Posterior vena cava (tissue), 2 donors: ENCODE measurements around the gene PTBP3. TPM values are rescaled to one million over a fixed set of nuclear protein-coding genes. Genes with fewer than 3 reads are reported as not detected.

Experiments
- DNase-seq: peaks from one replicate; pipeline ENCODE4 v3.0.0-alpha.2; 2020; ENCODE audit warnings: low spot score
- intact Hi-C, 2 donors: fragments of 100-400 bp; cut with DNase I; formaldehyde crosslinking; loops; one replicate each; pipeline versions ENCODE4 v1.14.1 to v1.14.2; 2022 to 2023
- total RNA-seq, 2 donors: library from RNA; stranded (reverse); fragmentation: NEBNext Ultra II Directional; extraction: Animal tissue kit (Norgen Biotek cat#: 25700); gene quantifications; one replicate each; pipeline ENCODE4 v1.2.1, GENCODE V29; 2021
- donor health status: DM: yes; HTN: yes; CAD: no.
- donor health status: DM: yes; HTN: yes; CAD: no.

Gene PTBP3
- total RNA-seq, 2 donors from 2014 or later, result 35.4 to 42.5 TPM

DNA sequence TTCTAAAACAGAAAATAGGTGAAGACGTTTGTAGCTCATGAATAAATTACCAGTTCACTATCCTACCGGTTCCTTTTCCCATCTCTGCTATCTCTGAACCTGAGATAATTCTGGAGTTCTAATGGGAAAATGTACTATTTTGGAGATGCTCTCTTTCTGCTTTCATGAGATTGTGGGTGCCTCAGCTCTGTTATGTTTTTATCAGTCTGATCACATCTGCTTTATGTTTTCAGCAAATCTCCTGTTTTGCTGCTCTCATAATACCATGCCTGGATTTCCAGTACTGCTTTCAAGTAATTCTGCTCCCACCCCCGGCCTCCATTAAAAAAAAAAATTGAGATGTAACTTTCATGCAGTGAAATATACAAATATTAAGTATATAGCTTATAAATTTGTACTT is 149.2 kb downstream of the PTBP3 start:
- intact Hi-C loops, result no loop called here
- DNase-seq, result no peak

GRCh38 chr9:112180387-112180881 is 153.0 kb downstream of the PTBP3 start:
- intact Hi-C loops, result no loop called here
- DNase-seq, result no peak

DNA sequence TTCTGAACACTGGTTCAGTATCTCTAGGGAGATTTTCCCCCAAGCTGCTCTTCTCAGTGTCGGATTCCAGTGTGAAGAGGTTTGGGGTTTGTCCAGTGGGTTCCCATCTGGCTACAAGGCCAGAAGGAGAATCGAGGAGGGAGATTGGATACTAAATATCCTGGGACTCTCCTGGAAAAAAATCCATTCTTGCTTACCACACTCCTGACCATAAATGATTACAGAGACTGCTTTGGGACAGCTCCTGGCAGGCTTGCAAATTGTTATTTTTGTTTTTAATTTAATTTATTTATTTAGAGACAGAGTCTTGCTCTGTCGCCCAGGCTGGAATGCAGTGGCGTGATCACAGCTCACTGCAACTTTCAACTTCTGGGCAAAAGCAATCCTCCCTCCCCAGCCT is 153.6 kb downstream of the PTBP3 start:
- DNase-seq, result no peak
- intact Hi-C loops, result loop anchor here in 1 of 2 donors (10.0 kb wide), 1 partner anchor 155 kb away; the partner anchor contains the start of gene PTBP3

DNA sequence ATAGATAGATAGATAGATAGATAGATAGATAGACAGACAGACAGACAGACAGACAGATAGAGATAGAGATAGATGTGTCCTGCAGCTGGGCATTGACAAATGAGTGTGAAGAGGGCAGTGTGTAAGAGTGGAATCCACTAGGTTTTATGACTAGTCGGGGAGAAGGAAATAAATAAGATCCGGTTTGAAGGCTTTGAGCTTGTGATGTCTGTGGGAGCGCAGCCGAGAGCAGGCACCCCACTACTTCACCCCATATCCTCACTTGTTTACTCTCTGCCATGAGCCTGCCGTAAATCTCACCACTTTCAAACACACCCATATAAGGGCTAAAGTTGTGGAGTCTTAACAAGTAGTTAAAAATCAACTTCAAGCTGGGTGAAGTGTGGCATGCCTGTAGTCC is 156.9 kb downstream of the PTBP3 start:
- DNase-seq, result no peak
- intact Hi-C loops, result loop anchor here in 1 of 2 donors (10.0 kb wide), 1 partner anchor 158 kb away; the partner anchor contains the start of gene PTBP3

GRCh38 chr9:112175796-112176315 is 157.6 kb downstream of the PTBP3 start:
- no peak for DNase-seq
- intact Hi-C loops, result loop anchor here in 1 of 2 donors (10.0 kb wide), 1 partner anchor 159 kb away; the partner anchor contains the start of gene PTBP3

GRCh38 chr9:112174965-112175795 is 158.2 kb downstream of the PTBP3 start, which contains the start of gene SUSD1:
Gene SUSD1 (minus strand): TSS chr9:112175297. CDS start chr9:112175235, 62 bp downstream.
- intact Hi-C loops, result loop anchor here in 1 of 2 donors (10.0 kb wide), 1 partner anchor 160 kb away; the partner anchor contains the start of gene PTBP3
- peak; percentile 86 for DNase-seq

GRCh38 chr9:112174222-112174964 is 159.0 kb downstream of the PTBP3 start:
- intact Hi-C loops, result loop anchor here in 1 of 2 donors (10.0 kb wide), 1 partner anchor 160 kb away; the partner anchor contains the start of gene PTBP3
- DNase-seq, result peak; percentile 92

DNA sequence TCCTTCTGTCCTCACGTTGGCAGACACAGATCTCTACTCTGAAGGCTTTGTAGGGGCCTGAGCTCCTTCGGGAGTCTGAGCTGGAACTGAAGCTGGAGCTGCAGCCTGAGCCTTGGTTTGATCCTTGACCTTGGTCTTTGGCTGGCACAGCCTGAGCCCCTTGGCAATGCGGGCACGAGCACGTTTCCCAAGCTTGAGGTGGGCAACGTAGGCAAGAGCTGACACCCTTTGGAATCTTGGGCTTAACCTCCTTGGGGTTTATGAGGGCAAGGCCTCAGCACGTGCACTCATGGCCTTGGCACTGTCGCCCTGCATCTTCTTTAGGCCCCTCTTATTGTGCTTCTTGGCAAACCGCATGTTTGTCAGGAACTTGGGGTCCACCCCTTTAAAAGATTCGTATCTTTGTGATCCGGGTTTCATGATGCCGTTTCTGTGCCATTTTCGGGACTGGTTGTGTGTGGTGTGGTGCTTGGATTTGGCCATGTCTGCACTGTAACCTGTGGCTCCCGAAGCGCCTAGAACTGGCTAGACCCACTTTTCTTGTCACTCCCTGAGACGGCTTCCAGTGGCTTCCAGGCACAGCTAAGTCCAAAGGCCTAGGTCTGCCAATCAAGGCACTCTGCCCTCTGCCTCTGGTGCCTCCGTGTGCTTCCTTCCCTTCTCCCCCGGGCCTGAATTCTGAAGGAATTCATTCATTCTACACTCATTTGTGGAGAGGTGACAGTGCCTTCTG is 159.8 kb downstream of the PTBP3 start:
- no peak for DNase-seq
- intact Hi-C loops, result loop anchor here in 1 of 2 donors (10.0 kb wide), 1 partner anchor 161 kb away; the partner anchor contains the start of gene PTBP3

DNA sequence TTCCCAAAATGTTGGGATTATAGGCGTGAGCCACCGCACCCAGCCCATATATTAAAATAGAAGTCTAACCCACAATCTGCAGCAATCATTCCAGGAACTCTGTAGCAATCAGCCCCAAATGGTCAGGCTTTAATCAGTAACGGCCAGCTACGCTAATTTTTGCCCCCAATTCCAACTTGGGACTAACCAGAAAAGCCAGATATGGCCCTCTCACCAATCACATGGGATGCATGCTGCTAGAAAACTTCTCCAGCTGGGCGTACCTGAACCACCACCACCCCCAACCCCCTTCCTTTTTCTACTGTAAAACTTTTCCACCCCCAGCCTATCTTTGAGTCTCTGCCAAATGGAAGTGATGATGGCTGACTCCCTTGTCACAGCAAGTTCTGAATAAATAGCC is 162.5 kb downstream of the PTBP3 start:
- intact Hi-C loops, result loop anchor here in 1 of 2 donors (10.0 kb wide), 1 partner anchor 164 kb away; the partner anchor contains the start of gene PTBP3
- DNase-seq, result no peak

DNA sequence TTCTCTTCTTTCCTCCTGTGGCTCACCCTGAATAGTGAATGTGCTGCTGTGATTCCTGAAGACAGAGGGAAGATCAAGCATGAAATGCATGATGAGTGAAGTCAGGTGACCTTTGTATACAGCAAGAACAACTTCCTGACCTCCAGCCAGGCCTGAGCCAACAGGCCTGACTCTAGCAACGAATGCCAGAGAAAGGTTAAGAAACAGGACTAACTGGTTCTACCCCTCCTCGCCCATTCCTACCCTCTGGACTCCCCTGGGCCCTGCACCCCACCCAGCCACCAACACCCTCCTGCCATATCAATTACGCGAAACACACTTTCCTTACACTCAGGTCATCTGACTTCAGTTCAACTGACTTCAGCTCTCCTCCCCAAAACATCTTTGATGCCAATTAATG is 163.2 kb downstream of the PTBP3 start:
- DNase-seq, result no peak
- intact Hi-C loops, result loop anchor here in 1 of 2 donors (10.0 kb wide), 1 partner anchor 165 kb away; the partner anchor contains the start of gene PTBP3

DNA sequence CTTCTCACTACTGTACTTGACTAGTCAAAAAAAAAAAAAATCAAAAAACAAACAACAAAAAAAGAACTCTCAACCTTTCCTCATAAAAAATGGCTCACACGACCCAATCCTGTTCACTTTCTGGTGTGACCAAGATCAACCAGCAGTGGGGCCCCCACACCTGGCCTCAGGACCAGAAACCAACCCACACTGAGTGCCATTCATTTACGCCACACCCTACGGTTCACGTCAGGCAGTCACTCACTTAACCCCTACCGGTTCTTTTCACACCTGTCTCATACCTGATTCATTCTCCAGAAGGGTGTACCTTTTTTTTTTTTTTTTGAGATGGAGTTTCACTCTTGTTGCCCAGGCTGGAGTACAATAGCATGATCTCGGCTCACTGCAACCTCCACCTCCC is 164.1 kb downstream of the PTBP3 start:
- intact Hi-C loops, result no loop called here
- DNase-seq, result no peak

DNA sequence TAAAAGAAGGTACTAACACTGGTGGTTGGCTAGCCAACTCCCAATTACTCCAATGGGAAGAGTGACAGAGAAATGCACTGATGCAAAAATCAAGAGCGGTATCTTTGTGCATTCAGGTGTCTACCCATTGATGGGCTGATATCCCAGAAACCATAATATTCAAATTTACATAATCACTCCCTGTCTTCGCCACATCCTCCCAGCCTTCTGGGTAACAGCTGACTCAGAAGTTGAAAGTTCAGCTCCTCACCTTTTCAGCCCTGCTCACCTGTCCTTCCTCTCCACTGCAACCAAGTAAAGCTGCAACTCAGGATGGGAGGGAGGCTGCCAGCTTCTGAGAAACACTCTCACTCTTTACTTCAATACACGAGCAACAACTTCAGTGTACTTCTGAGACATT is 165.2 kb downstream of the PTBP3 start:
- intact Hi-C loops, result no loop called here
- no peak for DNase-seq

Other genes starting within 250 kb of the PTBP3 start
- gene SUSD1, start 158.3 kb downstream of the PTBP3 start, total RNA-seq, result 10 to 100 TPM; 15.1 to 19.0 TPM
- gene HSDL2, start 46.5 kb upstream of the PTBP3 start, total RNA-seq, result 10 to 100 TPM; 34.8 to 46.2 TPM
- gene KIAA1958, start 153.2 kb upstream of the PTBP3 start, total RNA-seq, result 1 to 10 TPM; 4.5 to 5.8 TPM